Stimulated activated CD4-positive, alpha-beta T cell treated with anti-CD3 and anti-CD28 coated beads, Interleukin-15, amount 100 ng/mL, for 48 hours (primary cell): ENCODE results near the gene CRIP3.

Experiments used
- DNase-seq, 2 donors: peaks; one replicate each; pipeline ENCODE4 v3.0.0-alpha.2; 2020; ENCODE audit warnings: low read depth in 2 of 2

Gene CRIP3

GRCh38 chr6:43287717-43288679, 20.6 kb downstream of the CRIP3 start:
- no peak for DNase-seq

- DNase-seq, result no peak
These were observed 21.5 kb downstream of the CRIP3 start for GRCh38 chr6:43286980-43287716.

- no peak for DNase-seq
These were observed 22.1 kb downstream of the CRIP3 start for GRCh38 chr6:43286456-43286979.

- DNase-seq, result no peak
These were observed 22.8 kb downstream of the CRIP3 start for GRCh38 chr6:43285832-43286231.

DNA sequence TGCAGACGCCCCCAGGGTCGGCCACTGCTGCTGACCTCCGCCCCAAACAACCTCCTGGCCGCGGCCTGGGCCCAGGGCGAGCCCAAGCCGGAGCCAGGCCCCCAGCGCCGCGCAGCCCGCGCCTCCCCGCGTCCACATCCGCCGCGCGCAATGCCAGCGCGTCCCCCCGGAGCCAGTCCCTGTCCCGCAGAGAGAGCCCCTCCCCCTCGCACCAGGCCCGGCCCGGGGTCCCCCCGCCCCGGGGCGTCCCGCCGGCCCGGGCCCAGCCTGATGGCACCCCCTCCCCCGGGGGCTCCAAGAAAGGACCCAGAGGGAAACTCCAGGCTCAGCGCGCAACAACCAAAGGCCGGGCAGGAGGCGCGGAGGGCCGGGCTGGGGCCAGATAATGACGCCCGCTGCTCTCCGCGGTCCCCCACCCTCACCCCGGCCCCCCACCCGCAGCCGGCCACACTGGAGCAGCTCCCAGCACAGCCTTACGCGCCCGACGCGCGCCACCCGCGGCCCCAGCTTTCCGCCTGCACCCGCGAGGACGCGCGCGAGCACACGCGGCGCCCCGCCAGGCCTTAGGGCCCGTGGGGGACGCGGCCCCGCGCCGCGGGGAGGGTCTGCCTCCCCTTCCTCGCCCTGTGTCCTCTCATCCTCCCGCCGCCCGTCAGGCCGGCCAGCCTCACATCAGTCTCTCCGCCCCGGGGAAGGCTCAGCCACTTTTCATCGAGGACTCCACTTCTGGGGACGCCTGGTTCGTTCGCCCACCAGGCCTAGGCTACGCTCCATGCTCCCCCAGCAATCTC, 23.4 kb downstream of the CRIP3 start:
- no peak for DNase-seq

DNA sequence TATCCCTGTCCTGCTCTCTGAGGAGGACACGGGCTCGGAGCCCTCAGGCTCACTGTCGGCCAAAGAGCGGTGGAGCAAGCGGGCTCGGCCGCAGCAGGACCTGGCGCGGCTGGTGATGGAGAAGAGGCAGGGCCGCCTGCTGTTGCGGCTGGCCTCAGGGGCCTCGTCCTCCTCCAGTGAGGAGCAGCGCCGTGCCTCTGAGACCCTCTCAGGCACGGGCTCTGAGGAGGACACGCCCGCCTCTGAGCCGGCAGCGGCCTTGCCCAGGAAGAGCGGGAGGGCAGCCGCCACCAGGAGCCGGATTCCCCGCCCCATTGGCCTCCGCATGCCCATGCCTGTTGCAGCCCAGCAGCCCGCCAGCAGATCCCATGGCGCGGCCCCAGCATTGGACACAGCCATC, 24.7 kb downstream of the CRIP3 start:
- no peak for DNase-seq

- DNase-seq, result no peak
These were observed 25.1 kb downstream of the CRIP3 start for GRCh38 chr6:43283514-43283901.

GRCh38 chr6:43282636-43283513, 25.8 kb downstream of the CRIP3 start:
- DNase-seq, result no peak

DNA sequence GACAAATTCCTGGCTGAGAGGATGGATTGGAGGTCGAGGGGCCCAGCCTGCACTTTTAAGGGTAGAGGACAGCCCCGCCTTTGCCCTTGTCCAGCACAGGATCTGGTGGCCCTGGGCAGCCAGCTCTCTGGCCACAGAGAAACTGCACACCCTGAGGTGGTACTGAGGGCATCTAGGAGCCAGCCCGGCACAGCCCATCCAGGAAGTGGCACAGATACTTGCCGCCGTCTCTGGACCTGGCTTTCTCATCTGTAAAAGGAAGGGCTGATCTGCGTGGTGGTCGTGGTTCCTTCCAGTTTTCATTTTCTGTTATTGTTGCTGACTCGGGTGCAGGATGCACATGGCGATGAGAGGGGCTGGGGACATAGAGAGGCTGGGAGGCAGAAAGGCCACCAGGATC, 26.6 kb downstream of the CRIP3 start:
- no peak for DNase-seq

DNA sequence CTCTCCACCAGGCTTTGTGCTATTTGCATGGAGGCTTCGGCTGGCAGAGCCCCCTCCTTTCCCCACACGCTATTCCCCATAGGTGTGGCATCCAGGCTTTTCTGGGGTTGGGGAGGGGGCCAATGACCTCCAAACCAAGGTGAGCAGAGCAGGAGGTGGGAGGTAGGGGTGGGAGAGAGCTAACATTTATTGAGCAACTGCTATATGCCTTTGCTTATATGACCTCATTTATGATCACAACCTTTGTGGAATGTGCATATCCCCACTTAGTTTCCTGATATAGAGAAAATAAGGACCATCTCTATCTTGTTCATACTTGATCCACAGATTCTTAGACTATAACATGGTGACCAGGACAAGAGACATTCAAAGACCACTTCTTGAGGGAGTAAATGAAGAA, 28.4 kb downstream of the CRIP3 start:
- DNase-seq, result no peak

DNA sequence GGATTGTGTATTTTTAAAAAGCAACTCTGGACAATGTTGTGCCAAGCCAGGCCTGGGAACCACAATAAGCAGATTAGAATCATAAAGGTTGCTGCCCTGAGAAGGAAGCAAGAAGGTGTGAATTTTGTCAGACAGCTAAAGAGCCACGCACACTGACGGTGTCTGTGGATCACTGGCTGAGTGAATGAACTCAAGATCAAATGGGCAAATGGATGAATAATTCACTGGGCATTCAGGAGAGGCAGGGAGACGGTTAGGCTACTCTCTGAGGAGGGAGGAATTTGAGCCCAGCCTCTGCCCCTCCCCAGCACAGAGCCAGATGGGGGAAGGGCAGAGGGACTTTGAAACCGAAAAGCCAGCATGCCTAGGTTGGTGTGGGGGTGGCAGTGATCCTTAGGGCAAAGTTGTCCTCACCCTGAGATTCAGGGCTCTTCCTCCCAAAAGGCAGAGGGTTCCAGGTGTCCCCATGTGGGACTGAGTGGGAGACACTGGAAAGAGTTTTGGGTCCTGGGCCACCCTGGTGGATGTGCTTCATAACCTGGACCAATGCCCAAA, 30.0 kb downstream of the CRIP3 start:
- DNase-seq, result no peak

GRCh38 chr6:43277643-43278523, 30.7 kb downstream of the CRIP3 start:
- no peak for DNase-seq

DNA sequence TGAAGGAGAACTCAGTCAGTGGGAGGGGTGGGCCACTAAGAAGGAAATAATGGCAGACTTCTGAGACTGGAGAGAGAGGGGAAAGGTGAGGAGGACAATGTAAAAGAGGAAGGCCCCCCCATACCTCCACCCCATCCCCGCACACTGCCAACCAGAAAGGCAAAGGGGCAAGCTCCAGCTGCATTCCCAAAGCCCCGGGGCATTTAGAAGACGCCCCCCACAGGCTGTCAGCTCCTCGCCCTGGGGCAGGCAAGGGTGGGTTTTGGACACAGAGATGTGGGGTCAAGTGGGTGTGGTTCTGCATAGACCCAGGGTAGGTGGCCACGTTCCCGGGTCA, 31.4 kb downstream of the CRIP3 start:
- DNase-seq, result no peak

GRCh38 chr6:43276577-43277305, 31.9 kb downstream of the CRIP3 start:
- DNase-seq, result no peak

DNA sequence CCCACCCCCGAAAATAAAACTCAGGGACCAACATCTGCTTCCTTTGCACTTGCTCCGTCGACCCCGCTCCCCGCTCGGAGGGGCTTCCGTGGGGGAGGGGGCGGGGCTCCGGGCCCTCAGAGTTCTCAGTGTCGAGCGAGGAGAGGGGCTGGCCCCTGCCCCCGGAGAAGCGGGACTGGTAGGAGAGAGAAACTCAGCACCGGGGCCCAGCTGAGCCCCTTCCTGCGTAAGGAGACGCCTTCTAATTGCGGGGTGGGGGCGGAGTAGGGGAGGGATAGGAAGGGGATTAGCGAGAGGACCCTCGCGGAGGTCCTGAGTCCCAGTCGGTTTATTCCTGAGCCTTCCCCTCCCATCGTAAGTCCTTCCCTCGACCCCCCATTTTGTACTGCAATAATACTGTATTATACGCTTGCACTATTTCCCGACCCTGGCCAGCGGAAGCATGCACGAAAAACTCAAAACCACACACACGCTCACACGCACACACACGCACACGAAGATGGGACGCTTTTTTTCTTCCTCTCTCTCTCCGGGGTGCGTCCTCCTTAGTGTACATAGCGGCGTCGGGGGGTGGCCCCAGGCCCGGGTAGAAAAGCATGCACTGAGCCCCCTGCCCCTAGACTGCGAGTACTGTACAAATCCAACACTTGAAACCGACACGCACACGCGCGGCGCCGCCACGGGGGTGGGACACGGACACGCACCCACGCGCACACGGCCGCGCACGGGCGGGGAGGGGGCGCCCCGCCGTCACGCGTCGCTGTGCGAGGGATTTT, 32.6 kb downstream of the CRIP3 start:
- DNase-seq, result no peak

DNA sequence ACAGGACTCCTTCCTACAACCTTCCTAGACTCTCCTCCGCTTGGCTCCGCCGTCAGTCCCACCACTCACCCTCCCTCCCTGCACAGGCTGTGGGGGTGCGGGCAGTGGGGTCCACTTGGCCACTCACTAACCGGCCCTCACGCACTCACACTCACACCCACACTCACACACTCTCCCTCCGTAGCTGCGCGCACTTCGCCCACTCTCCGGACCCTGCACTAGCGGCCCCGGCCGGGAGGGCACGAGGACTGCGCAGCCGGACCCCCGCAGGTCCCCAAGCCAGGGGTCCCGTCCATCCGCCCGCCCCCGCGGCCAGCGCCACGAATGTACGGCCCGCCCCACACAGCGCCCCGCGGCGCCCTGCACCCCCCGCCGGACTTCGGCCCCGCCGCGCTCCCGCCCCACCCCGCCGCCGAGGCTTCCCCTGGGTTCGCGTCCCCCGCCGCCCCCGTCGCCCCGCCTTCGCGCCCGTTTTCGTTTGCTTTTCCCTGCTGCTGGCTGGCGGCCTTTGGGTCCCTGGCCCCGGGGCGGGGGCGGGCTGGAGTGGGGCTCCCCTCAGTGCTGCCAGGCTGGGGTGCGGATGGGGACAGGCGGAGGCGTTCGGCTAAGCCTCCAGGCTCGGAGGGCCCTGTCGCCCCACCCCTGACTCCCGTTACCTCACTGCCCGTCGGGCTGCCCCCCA, 33.6 kb downstream of the CRIP3 start:
- DNase-seq, result no peak

- DNase-seq, result no peak
These were observed 34.3 kb downstream of the CRIP3 start for GRCh38 chr6:43274127-43274915.
